SK-MEL-5 (cell line): ENCODE data around the gene STX8. TPM values are rescaled to one million over a fixed set of nuclear protein-coding genes. Genes with fewer than 3 reads are reported as not detected.

Source experiments
- DNase-seq: peaks from one replicate; pipeline ENCODE4 v3.0.0-alpha.2; 2016; ENCODE audit warnings: low read depth, low spot score
- in situ Hi-C: cut with HindIII; loops from 2 replicates; pipeline ENCODE4 v1.10.0; 2016; ENCODE audit warnings: low sequenced_read_pairs, high pct_unique_total_duplicates, low pct_unique_long_range_greater_than_20kb
- total RNA-seq: library from RNA; depleted of rRNA; stranded (reverse); fragments of >200 nt; shearing (Covaris generic); gene quantifications from 2 replicates; pipeline ENCODE4 v1.2.3, GENCODE V29; 2014

The STX8 gene
- total RNA-seq, 1 experiment from 2014 or later: 138 TPM

DNA sequence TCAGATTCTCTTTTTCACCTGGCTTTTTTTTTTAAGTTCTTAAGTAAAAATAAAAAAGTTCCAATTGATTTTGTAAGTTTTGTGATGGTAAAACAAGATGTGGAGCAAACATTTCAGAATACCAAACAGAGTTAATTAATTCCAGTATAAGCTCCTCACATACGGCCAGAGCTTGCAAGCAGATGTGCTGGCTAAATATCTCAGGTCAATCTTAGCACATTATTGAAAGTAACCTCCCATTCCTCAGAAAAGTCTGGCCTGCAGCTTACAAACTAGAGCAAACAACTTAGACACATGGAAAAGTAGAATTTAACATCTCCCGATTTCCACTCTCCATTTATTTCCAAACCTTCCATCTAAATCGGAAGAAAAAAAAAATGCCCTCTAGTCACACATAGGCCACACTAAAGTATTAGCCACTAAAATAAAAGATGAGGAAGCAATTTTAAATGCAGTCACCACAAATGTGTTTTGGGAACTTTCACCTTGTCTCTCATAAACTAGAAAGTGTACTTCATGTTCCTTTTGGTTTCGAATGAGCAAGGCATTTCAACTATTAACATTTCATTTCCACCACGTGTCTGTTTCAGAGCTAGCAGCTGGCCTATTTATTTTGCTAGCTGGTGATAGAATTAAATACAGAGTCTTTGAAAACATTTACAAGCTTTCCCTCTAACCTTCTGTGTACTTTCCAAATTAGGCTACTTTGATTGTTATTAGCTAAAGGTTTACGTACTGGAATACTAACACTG, 143.3 kb downstream of the STX8 start:
- no peak for DNase-seq
- in situ Hi-C loops: no loop called here

DNA sequence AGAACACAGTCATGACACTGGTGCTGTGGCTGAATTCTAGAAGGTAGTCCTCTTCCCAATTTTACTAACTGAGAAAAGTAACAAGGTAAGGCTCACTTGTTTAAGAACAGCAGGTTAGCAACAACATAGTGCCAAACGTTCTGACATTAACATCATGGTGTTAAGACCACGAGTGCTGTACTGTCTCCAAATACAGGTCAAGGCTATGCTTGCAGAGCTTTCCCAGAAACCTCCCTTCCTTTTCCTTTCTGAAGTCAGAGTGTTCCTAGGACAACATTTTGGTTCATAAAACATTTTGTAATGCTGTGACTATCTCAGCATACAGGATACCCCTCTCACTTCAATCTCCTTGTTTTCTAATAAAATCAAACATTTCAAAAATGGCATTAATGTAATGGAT, 144.0 kb downstream of the STX8 start:
- in situ Hi-C loops: no loop called here
- DNase-seq: no peak

DNA sequence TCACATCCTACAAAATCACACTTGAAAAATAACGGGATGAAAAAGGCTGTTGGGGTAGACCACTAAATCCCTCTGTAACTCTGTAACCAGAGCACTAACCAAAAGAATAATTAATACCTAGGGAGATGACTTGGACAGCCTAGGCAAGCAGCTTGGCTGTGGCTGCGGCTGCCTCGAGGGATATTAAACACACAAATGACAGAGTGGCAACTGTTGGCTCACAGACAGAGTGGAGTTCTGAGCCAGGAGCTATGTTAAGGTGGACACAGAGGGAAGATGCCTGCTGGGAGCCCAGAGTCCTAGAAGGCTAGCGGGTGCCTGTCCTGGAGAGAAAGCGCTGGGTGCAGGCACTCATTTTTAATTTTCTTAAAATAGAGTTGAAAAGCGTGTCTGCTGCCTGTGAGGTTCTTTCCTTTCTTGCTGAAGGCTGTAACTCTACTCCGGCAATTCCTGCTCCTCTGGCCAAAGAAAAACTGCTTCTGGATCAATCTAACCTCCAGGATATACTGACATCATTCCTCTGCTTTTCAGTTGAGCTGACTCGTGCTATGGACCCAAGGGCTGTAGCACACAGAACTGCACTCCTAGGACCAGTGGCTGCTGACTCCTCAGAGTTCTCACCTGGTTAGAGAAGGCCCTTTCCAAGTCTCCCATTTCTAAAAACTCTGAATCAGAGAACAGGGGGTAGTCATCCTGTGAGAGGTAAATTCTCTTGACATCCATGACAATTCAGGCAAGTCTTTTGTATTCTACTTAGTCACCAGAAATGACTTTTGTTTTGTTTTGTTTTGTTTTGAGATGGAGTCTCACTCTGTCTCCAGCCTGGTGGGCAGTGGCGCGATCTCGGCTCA, 147.9 kb downstream of the STX8 start:
- in situ Hi-C loops: no loop called here

GRCh38 chr17:9424071-9424640, 151.5 kb downstream of the STX8 start:
- in situ Hi-C loops: no loop called here
- no peak for DNase-seq

More for the DNA sequence above, 147.9 kb downstream of the STX8 start:
- no peak for DNase-seq

DNA sequence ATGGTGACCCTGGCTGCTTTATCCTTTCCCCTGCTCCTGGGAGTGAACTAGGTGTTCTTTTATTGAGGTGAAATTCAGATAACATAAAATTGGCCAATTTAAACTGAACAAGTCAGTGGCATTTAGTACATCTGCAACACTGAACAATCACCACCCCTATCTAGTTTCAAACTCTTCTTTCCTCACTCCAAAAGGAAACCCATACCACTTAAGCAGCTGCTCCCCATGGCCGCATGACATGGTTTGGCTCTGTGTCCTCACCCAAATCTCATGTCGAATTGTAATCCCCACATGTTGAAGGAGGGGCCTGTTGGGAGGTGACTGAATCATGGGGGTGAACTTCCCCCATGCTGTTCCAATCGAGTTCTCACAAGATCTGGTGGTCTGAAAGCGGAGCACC, 154.1 kb downstream of the STX8 start:
- no peak for DNase-seq
- in situ Hi-C loops: no loop called here

GRCh38 chr17:9419932-9420453, 155.6 kb downstream of the STX8 start:
- no peak for DNase-seq
- in situ Hi-C loops: no loop called here

- in situ Hi-C loops: no loop called here
- no peak for DNase-seq
Observed at GRCh38 chr17:9414471-9414870, 161.1 kb downstream of the STX8 start.

DNA sequence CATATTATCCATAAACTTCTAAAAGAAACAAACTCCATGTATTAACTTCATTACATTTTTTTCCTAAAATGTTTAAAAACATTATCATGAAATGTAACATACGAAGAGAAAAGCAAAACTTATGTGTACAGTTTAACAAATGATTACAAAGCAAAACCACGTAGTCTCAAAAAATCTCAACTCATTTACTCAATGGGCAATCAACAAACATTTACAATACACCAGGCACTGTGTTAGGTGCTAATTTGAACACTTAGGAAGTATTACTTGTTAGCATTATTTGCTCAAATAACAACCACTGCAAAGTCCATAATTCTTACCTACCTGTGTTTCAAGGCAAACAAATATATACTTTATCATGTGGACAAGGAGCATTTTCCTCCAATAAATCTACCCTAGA, 164.9 kb downstream of the STX8 start:
- in situ Hi-C loops: no loop called here
- DNase-seq: no peak

GRCh38 chr17:9410301-9410700, 165.3 kb downstream of the STX8 start:
- no peak for DNase-seq
- in situ Hi-C loops: no loop called here

- in situ Hi-C loops: no loop called here
- no peak for DNase-seq
Observed at GRCh38 chr17:9409878-9410277, 165.7 kb downstream of the STX8 start.

- no peak for DNase-seq
- in situ Hi-C loops: no loop called here
Observed at GRCh38 chr17:9408868-9409829, 166.5 kb downstream of the STX8 start.

DNA sequence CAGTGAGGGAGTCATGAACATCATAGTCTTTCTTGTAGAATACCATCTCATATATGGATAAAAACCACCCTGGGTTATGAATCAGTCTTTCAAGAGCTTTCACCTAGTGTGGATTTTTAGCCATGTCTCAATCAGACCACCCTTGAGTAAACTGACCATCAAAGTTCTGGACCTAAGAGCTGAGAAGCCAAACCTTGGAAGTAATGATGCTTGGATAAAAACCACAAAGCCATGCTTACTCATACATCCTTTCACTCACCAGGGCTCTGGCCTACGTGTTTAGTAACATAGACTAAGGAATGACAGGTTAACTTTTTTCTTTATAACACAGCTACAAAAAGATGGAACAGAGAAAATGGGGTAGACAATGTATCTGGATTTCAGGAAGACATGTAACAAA, 167.2 kb downstream of the STX8 start:
- DNase-seq: no peak
- in situ Hi-C loops: no loop called here

- in situ Hi-C loops: no loop called here
- DNase-seq: no peak
Observed at GRCh38 chr17:9406046-9406606, 169.5 kb downstream of the STX8 start.

- no peak for DNase-seq
Observed at GRCh38 chr17:9403257-9403656, 172.4 kb downstream of the STX8 start.

GRCh38 chr17:9402590-9403199, 172.9 kb downstream of the STX8 start:
- in situ Hi-C loops: no loop called here
- peak; percentile 66 for DNase-seq

More at GRCh38 chr17:9403257-9403656, 172.4 kb downstream of the STX8 start:
- in situ Hi-C loops: no loop called here

- no peak for DNase-seq
- in situ Hi-C loops: no loop called here
Observed at GRCh38 chr17:9401434-9401833, 174.2 kb downstream of the STX8 start.

GRCh38 chr17:9389111-9389527, 186.5 kb downstream of the STX8 start:
- in situ Hi-C loops: no loop called here
- peak; percentile 37 for DNase-seq
